ENCODE measurements around the gene TOP3B. TPM values are rescaled to one million over a fixed set of nuclear protein-coding genes. Genes with fewer than 3 reads are reported as not detected.
A peak's percentile ranks its signal among the peaks of the same experiment; 100 is the strongest.

TOP3B gene
- total and polyA plus RNA-seq, 4 donors: 6.0 to 26.9 (median 8.8) TPM

GRCh38 chr22:21963286-21963685 is 19.3 kb downstream of the TOP3B start:
- H3K4me1 ChIP-seq (ENCODE audit: control insufficient read depth in 4 of 4, insufficient read depth in 4 of 4, low read length in 3 of 4): peaks cover 0 to 4% (median 0%) of the 10 kb centered on the region in 4 donors
- H3K27me3 ChIP-seq (ENCODE audit: control insufficient read depth in 4 of 4, insufficient read depth in 4 of 4, low read length in 3 of 4): no peaks in the 10 kb centered on the region
- H3K9ac ChIP-seq (ENCODE audit: low read depth in 1 of 2, low read length in 2 of 2): no peak overlapping the region
- peaks cover 14 to 85% (median 64%) of the 10 kb centered on the region in 4 donors for H3K36me3 ChIP-seq (ENCODE audit: control insufficient read depth in 4 of 4, insufficient read depth in 3 of 4, low read depth in 1 of 4, low read length in 3 of 4)
- H3K9me3 ChIP-seq (ENCODE audit: control insufficient read depth in 4 of 4, low read length in 3 of 4): no peaks in the 10 kb centered on the region
- no peak for DNase-seq (ENCODE audit: low spot score)
- no peak overlapping the region for H3K4me3 ChIP-seq (ENCODE audit: low read depth in 1 of 3, low read length in 3 of 3)
- TF ChIP-seq FOXA1 (IDR thresholded peaks at IDR 0.05) (no peak), HNF4A (conservative IDR thresholded peaks at IDR 0.05) (no peak), REST (IDR thresholded peaks at IDR 0.05) (no peak), TAF1 (conservative IDR thresholded peaks at IDR 0.05) (no peak)
- H3K27ac ChIP-seq (ENCODE audit: low read depth in 1 of 2, low read length in 2 of 2): no peak overlapping the region
- WGBS: 95% methylated on average over 7 of the region's 7 CpGs

GRCh38 chr22:21962655-21962949 is 20.0 kb downstream of the TOP3B start:
- DNase-seq (ENCODE audit: low spot score): no peak
- H3K27me3 ChIP-seq (ENCODE audit: control insufficient read depth in 4 of 4, insufficient read depth in 4 of 4, low read length in 3 of 4): no peaks in the 10 kb centered on the region
- TF ChIP-seq NR2F2 (IDR thresholded peaks at IDR 0.05) (no peak), FOXA1 (IDR thresholded peaks at IDR 0.05) (no peak), HNF4A (conservative IDR thresholded peaks at IDR 0.05) (no peak), TAF1 (conservative IDR thresholded peaks at IDR 0.05) (no peak)
- peaks cover 12 to 80% (median 58%) of the 10 kb centered on the region in 4 donors for H3K36me3 ChIP-seq (ENCODE audit: control insufficient read depth in 4 of 4, insufficient read depth in 3 of 4, low read depth in 1 of 4, low read length in 3 of 4)
- H3K4me3 ChIP-seq (ENCODE audit: low read depth in 1 of 3, low read length in 3 of 3): no peak overlapping the region
- WGBS: 94% methylated on average over 11 of the region's 11 CpGs
- no peak overlapping the region for H3K27ac ChIP-seq (ENCODE audit: low read depth in 1 of 2, low read length in 2 of 2)
- H3K9ac ChIP-seq (ENCODE audit: low read depth in 1 of 2, low read length in 2 of 2): no peak overlapping the region
- peaks cover 0 to 4% (median 0%) of the 10 kb centered on the region in 4 donors for H3K4me1 ChIP-seq (ENCODE audit: control insufficient read depth in 4 of 4, insufficient read depth in 4 of 4, low read length in 3 of 4)
- no peaks in the 10 kb centered on the region for H3K9me3 ChIP-seq (ENCODE audit: control insufficient read depth in 4 of 4, low read length in 3 of 4)

- Histone ChIP-seq H3K4me3 (ENCODE audit: low read depth in 1 of 3, low read length in 3 of 3) (no peak overlapping the region), H3K4me1 (ENCODE audit: control insufficient read depth in 4 of 4, insufficient read depth in 4 of 4, low read length in 3 of 4) (peaks cover 0 to 4% (median 0%) of the 10 kb centered on the region in 4 donors), H3K36me3 (ENCODE audit: control insufficient read depth in 4 of 4, insufficient read depth in 3 of 4, low read depth in 1 of 4, low read length in 3 of 4) (peaks cover 12 to 74% (median 53%) of the 10 kb centered on the region in 4 donors), H3K9ac (ENCODE audit: low read depth in 1 of 2, low read length in 2 of 2) (no peak overlapping the region), H3K27ac (ENCODE audit: low read depth in 1 of 2, low read length in 2 of 2) (no peak overlapping the region), H3K9me3 (ENCODE audit: control insufficient read depth in 4 of 4, low read length in 3 of 4) (no peaks in the 10 kb centered on the region), H3K27me3 (ENCODE audit: control insufficient read depth in 4 of 4, insufficient read depth in 4 of 4, low read length in 3 of 4) (no peaks in the 10 kb centered on the region)
- WGBS: 88% methylated on average over 23 of the region's 23 CpGs
- peak in 1 of 2 donors; percentile 95 for TF ChIP-seq JUND (IDR thresholded peaks at IDR 0.05)
- TF ChIP-seq YY1 (IDR thresholded peaks at IDR 0.05): peak; percentile 62
- TF ChIP-seq EGR1 (IDR thresholded peaks at IDR 0.05; ENCODE audit: low read depth in 2 of 2): peak in 1 of 2 donors; percentile 70
- peak; percentile 52 for TF ChIP-seq FOXA1 (IDR thresholded peaks at IDR 0.05)
- peak; percentile 17 for TF ChIP-seq FOXA2 (IDR thresholded peaks at IDR 0.05)
- TF ChIP-seq HNF4A (conservative IDR thresholded peaks at IDR 0.05): peak in 1 of 2 donors; percentile 66
- TF ChIP-seq ZBTB33 (IDR thresholded peaks at IDR 0.05): no peak
- peak; percentile 82 for TF ChIP-seq MAX (IDR thresholded peaks at IDR 0.05)
- TF ChIP-seq TAF1 (conservative IDR thresholded peaks at IDR 0.05): no peak
- TF ChIP-seq GABPA (IDR thresholded peaks at IDR 0.05 in 1 of 2, conservative IDR thresholded peaks at IDR 0.05 in 1 of 2): no peak
- TF ChIP-seq ATF3 (IDR thresholded peaks at IDR 0.05): no peak
- peak; percentile 40 for TF ChIP-seq REST (IDR thresholded peaks at IDR 0.05)
- no peak for TF ChIP-seq SP1 (IDR thresholded peaks at IDR 0.05)
- TF ChIP-seq NR2F2 (IDR thresholded peaks at IDR 0.05): no peak
- peak in 1 of 2 donors; percentile 61 for TF ChIP-seq RXRA (IDR thresholded peaks at IDR 0.05)
- DNase-seq (ENCODE audit: low spot score): no peak
Observed at GRCh38 chr22:21961886-21962654, 20.5 kb downstream of the TOP3B start.

Measured in liver (tissue), 9 donors.